GM12878 (cell line): ENCODE data around the gene SPHK1. TPM values are rescaled to one million over a fixed set of nuclear protein-coding genes. Genes with fewer than 3 reads are reported as not detected.

ENCODE experiments used
- EP300 ChIP-seq, 2 experiments: fragments of 150-350 bp in 1 of 2; IDR thresholded peaks; 2 replicates each; pipeline ENCODE4 v1.6.1; 2011 to 2012; ENCODE audit warnings: low read depth in 2 of 2, low read length in 2 of 2, borderline replicate concordance in 1 of 2, improper control_type of control experiment in 1 of 2, inconsistent platforms in 1 of 2; ENCODE audit not compliant: control insufficient read depth in 1 of 2
- FOXK2 ChIP-seq: fragments of 450-650 bp; IDR thresholded peaks from 2 replicates; pipeline ENCODE4 v1.6.1; 2017; ENCODE audit warnings: mild to moderate bottlenecking, moderate library complexity
- HCFC1 ChIP-seq: fragments of 150-350 bp; IDR thresholded peaks from 2 replicates; pipeline ENCODE4 v1.6.1; 2014; ENCODE audit warnings: low read length
- KLF5 ChIP-seq: fragments of 450-650 bp; IDR thresholded peaks from 2 replicates; pipeline ENCODE4 v1.6.1; 2014; ENCODE audit warnings: mild to moderate bottlenecking; ENCODE audit not compliant: partially characterized antibody
- MEF2B ChIP-seq: fragments of 450-650 bp; IDR thresholded peaks from 2 replicates; pipeline ENCODE4 v1.6.1; 2018; ENCODE audit warnings: mild to moderate bottlenecking, moderate library complexity; ENCODE audit not compliant: partially characterized antibody, poor library complexity, severe bottlenecking
- NR2F1 ChIP-seq: fragments of 450-650 bp; conservative IDR thresholded peaks from 2 replicates; pipeline ENCODE4 v1.6.1; 2017; ENCODE audit warnings: mild to moderate bottlenecking
- PML ChIP-seq: IDR thresholded peaks from 2 replicates; pipeline ENCODE4 v1.6.1; 2012; ENCODE audit warnings: low read length, inconsistent platforms
- SIN3A ChIP-seq: IDR thresholded peaks from 2 replicates; pipeline ENCODE4 v1.6.1; 2012; ENCODE audit warnings: low read depth, low read length, improper control_type of control experiment
- SREBF2 ChIP-seq: IDR thresholded peaks from 2 replicates; pipeline ENCODE4 v1.6.1; 2012; ENCODE audit warnings: mild to moderate bottlenecking, low read length
- STAT3 ChIP-seq: IDR thresholded peaks from 2 replicates; pipeline ENCODE4 v1.6.1; 2011; ENCODE audit warnings: low read depth, low read length, improper control_type of control experiment
- TAF1 ChIP-seq: IDR thresholded peaks from 2 replicates; pipeline ENCODE4 v1.6.1; 2011; ENCODE audit warnings: mild to moderate bottlenecking, low read depth, low read length, borderline replicate concordance
- TARDBP ChIP-seq: IDR thresholded peaks from 2 replicates; pipeline ENCODE4 v1.6.1; 2016; ENCODE audit warnings: borderline replicate concordance
- polyA plus RNA-seq, 11 experiments: library from polyadenylated mRNA; depleted of rRNA in 4 of 11; unstranded in 6 of 11; stranded (reverse) in 5 of 11; fragments of >200 nt; fragmentation: Nextera tagmentation in 4 of 11; fragmentation: Illumina TruSeq in 1 of 11; extraction: Ambion mirVana in 4 of 11; extraction: Trizol in 1 of 11; gene quantifications; 1 replicate in 1 of 11; 2 replicates in 10 of 11; pipeline versions ENCODE4 v1.2.1 to v1.2.3, GENCODE V29; 2011 to 2016; ENCODE audit warnings: inconsistent platforms in 2 of 11, missing spikeins in 2 of 11, low read depth in 1 of 11
- total RNA-seq, 4 experiments: library from RNA; depleted of rRNA in 3 of 4; stranded (reverse); fragments of >200 nt in 3 of 4; fragmentation: Illumina TruSeq in 1 of 4; extraction: Trizol in 1 of 4; gene quantifications; 2 replicates each; pipeline versions ENCODE4 v1.2.1 to v1.2.3, GENCODE V29; 2013 to 2021
- TF ChIP-seq, protein P1 (sequence below): fragments of 450-650 bp; IDR thresholded peaks from 2 replicates; pipeline ENCODE4 v1.6.1; 2017; ENCODE audit warnings: antibody characterized with exemption, mild to moderate bottlenecking, moderate library complexity
- TF ChIP-seq, protein P2 (sequence below): fragments of 450-650 bp; IDR thresholded peaks from 2 replicates; pipeline ENCODE4 v1.6.1; 2017; ENCODE audit warnings: mild to moderate bottlenecking, low read depth, inconsistent platforms; ENCODE audit not compliant: poor library complexity, severe bottlenecking
- TF ChIP-seq, protein P3 (sequence below): fragments of 450-650 bp; formaldehyde crosslinking; IDR thresholded peaks from 2 replicates; pipeline ENCODE4 v1.4.0; 2020; ENCODE audit warnings: mild to moderate bottlenecking, moderate library complexity
- TF ChIP-seq, protein P4 (sequence below): fragments of 450-650 bp; conservative IDR thresholded peaks from 2 replicates; pipeline ENCODE4 v1.6.1; 2017; ENCODE audit warnings: mild to moderate bottlenecking, moderate library complexity
- TF ChIP-seq, protein P5 (sequence below): IDR thresholded peaks from 2 replicates; pipeline ENCODE4 v1.6.1; 2012; ENCODE audit warnings: low read depth, low read length, improper control_type of control experiment

The SPHK1 gene
- total and polyA plus RNA-seq, 10 of the 15 experiments (the other 5 are each of a cell fraction or from before 2014, with no cell fraction given), result 0.09 to 1.1 (median 0.36) TPM; not detected in 2

DNA sequence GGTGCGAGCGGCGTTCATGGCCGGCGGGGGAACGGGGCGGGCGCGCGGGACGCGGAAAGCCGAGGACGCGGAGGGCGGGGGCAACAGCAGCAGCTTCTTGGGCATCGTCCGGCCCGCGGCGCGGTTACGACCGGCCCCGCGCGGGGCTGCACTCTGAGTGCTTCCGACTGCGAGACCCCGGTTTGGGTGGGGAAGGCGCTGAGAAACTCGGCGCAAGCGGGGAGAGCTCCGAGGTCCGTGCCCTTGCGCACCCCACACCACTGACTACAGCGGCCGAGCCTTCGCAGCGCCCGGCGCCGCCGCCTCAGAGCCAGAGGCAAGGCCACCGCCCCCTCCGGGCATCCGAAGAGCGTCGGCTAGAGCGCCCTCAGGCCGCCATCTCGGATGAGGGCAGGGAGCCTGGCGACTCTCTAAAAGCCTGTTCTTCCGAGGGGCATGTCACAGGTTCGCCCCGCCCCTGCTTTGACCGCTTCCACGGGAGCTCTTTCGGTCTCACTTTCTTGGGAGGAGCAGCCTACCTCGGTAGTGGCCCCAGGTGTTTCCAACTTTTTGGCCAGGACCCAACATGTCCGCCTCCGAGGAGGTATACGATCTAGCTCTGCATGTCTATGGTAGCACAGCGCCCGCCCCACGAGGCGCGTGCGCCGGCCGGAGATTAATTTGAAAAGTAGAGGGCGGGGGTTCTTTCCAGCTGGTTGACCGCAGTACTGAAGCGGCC lies 30.7 kb upstream of the SPHK1 start, which contains the start of gene PRPSAP1 (continued):
- TF ChIP-seq, protein P1, sequence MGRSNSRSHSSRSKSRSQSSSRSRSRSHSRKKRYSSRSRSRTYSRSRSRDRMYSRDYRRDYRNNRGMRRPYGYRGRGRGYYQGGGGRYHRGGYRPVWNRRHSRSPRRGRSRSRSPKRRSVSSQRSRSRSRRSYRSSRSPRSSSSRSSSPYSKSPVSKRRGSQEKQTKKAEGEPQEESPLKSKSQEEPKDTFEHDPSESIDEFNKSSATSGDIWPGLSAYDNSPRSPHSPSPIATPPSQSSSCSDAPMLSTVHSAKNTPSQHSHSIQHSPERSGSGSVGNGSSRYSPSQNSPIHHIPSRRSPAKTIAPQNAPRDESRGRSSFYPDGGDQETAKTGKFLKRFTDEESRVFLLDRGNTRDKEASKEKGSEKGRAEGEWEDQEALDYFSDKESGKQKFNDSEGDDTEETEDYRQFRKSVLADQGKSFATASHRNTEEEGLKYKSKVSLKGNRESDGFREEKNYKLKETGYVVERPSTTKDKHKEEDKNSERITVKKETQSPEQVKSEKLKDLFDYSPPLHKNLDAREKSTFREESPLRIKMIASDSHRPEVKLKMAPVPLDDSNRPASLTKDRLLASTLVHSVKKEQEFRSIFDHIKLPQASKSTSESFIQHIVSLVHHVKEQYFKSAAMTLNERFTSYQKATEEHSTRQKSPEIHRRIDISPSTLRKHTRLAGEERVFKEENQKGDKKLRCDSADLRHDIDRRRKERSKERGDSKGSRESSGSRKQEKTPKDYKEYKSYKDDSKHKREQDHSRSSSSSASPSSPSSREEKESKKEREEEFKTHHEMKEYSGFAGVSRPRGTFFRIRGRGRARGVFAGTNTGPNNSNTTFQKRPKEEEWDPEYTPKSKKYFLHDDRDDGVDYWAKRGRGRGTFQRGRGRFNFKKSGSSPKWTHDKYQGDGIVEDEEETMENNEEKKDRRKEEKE, result no peak
- TF ChIP-seq TAF1 (peak; percentile 97), NR2F1 (0 out of 2 replicates have a peak, but pooled peaks have one; percentile 42), MEF2B (peak; percentile 45), KLF5 (peak; percentile 54), TARDBP (peak; percentile 70; the same call in 1 of the 2 replicates), SREBF2 (no peak), PML (no peak), FOXK2 (0 out of 2 replicates have a peak, but pooled peaks have one; percentile 31), HCFC1 (peak; percentile 85), STAT3 (no peak), EP300 (IDR thresholded peaks at IDR 0.05; ENCODE audit: borderline replicate concordance in 1 of 2, control insufficient read depth in 1 of 2, low read depth in 2 of 2, low read length in 2 of 2) (0 out of 4 replicates have a peak, but pooled peaks of 1 of the 2 experiments have one; percentile 13), SIN3A (peak; percentile 76; the same call in 1 of the 2 replicates)
- TF ChIP-seq, protein P2, sequence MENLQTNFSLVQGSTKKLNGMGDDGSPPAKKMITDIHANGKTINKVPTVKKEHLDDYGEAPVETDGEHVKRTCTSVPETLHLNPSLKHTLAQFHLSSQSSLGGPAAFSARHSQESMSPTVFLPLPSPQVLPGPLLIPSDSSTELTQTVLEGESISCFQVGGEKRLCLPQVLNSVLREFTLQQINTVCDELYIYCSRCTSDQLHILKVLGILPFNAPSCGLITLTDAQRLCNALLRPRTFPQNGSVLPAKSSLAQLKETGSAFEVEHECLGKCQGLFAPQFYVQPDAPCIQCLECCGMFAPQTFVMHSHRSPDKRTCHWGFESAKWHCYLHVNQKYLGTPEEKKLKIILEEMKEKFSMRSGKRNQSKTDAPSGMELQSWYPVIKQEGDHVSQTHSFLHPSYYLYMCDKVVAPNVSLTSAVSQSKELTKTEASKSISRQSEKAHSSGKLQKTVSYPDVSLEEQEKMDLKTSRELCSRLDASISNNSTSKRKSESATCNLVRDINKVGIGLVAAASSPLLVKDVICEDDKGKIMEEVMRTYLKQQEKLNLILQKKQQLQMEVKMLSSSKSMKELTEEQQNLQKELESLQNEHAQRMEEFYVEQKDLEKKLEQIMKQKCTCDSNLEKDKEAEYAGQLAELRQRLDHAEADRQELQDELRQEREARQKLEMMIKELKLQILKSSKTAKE, result no peak
- TF ChIP-seq, protein P3, sequence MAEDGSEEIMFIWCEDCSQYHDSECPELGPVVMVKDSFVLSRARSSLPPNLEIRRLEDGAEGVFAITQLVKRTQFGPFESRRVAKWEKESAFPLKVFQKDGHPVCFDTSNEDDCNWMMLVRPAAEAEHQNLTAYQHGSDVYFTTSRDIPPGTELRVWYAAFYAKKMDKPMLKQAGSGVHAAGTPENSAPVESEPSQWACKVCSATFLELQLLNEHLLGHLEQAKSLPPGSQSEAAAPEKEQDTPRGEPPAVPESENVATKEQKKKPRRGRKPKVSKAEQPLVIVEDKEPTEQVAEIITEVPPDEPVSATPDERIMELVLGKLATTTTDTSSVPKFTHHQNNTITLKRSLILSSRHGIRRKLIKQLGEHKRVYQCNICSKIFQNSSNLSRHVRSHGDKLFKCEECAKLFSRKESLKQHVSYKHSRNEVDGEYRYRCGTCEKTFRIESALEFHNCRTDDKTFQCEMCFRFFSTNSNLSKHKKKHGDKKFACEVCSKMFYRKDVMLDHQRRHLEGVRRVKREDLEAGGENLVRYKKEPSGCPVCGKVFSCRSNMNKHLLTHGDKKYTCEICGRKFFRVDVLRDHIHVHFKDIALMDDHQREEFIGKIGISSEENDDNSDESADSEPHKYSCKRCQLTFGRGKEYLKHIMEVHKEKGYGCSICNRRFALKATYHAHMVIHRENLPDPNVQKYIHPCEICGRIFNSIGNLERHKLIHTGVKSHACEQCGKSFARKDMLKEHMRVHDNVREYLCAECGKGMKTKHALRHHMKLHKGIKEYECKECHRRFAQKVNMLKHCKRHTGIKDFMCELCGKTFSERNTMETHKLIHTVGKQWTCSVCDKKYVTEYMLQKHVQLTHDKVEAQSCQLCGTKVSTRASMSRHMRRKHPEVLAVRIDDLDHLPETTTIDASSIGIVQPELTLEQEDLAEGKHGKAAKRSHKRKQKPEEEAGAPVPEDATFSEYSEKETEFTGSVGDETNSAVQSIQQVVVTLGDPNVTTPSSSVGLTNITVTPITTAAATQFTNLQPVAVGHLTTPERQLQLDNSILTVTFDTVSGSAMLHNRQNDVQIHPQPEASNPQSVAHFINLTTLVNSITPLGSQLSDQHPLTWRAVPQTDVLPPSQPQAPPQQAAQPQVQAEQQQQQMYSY, result no peak
- TF ChIP-seq, protein P4, sequence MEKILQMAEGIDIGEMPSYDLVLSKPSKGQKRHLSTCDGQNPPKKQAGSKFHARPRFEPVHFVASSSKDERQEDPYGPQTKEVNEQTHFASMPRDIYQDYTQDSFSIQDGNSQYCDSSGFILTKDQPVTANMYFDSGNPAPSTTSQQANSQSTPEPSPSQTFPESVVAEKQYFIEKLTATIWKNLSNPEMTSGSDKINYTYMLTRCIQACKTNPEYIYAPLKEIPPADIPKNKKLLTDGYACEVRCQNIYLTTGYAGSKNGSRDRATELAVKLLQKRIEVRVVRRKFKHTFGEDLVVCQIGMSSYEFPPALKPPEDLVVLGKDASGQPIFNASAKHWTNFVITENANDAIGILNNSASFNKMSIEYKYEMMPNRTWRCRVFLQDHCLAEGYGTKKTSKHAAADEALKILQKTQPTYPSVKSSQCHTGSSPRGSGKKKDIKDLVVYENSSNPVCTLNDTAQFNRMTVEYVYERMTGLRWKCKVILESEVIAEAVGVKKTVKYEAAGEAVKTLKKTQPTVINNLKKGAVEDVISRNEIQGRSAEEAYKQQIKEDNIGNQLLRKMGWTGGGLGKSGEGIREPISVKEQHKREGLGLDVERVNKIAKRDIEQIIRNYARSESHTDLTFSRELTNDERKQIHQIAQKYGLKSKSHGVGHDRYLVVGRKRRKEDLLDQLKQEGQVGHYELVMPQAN, result peak; percentile 61
- TF ChIP-seq, protein P5, sequence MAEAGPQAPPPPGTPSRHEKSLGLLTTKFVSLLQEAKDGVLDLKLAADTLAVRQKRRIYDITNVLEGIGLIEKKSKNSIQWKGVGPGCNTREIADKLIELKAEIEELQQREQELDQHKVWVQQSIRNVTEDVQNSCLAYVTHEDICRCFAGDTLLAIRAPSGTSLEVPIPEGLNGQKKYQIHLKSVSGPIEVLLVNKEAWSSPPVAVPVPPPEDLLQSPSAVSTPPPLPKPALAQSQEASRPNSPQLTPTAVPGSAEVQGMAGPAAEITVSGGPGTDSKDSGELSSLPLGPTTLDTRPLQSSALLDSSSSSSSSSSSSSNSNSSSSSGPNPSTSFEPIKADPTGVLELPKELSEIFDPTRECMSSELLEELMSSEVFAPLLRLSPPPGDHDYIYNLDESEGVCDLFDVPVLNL, result peak; percentile 87
